Activated T-cell treated with anti-CD3 and anti-CD28 coated beads for 1 hour (primary cell): ENCODE data around the gene XCL2.
"Not testable (repeated sequence)": the region's sequence is repeated elsewhere in the genome, so short reads cannot be mapped to it uniquely, and the experiment has no call there.

Experiments used
- DNase-seq: peaks from one replicate; pipeline ENCODE4 v3.0.0-alpha.2; 2020; ENCODE audit warnings: low read depth

XCL2 gene

GRCh38 chr1:168543840-168544498 lies at the start of gene XCL2:
TSS of gene XCL2 (minus strand) at chr1:168543997. CDS start at chr1:168543964, 33 bp downstream.
- not testable (repeated sequence) for DNase-seq

- DNase-seq = no peak
Observed at GRCh38 chr1:168591641-168592250, 47.9 kb upstream of the XCL2 start.

GRCh38 chr1:168591066-168591465 lies 47.3 kb upstream of the XCL2 start:
- no peak for DNase-seq

- DNase-seq = no peak
Observed at GRCh38 chr1:168589167-168589566, 45.4 kb upstream of the XCL2 start.

- DNase-seq = no peak
Observed at GRCh38 chr1:168585937-168586336, 42.1 kb upstream of the XCL2 start.

- no peak for DNase-seq
Observed at GRCh38 chr1:168585191-168585590, 41.4 kb upstream of the XCL2 start.

GRCh38 chr1:168583571-168583970 lies 39.8 kb upstream of the XCL2 start:
- no peak for DNase-seq

GRCh38 chr1:168582688-168583336 lies 39.0 kb upstream of the XCL2 start:
- DNase-seq = no peak

- DNase-seq = no peak
Observed at GRCh38 chr1:168581817-168582572, 38.2 kb upstream of the XCL2 start.

- DNase-seq = not testable (repeated sequence)
Observed at GRCh38 chr1:168580991-168581390, 37.2 kb upstream of the XCL2 start.

- DNase-seq = not testable (repeated sequence)
Observed at GRCh38 chr1:168580290-168580689, 36.5 kb upstream of the XCL2 start.

GRCh38 chr1:168578531-168579185 lies 34.9 kb upstream of the XCL2 start:
- not testable (repeated sequence) for DNase-seq

GRCh38 chr1:168576245-168576688 lies 32.5 kb upstream of the XCL2 start, which contains the start of gene XCL1:
TSS of gene XCL1 (plus strand) at chr1:168576605. CDS start at chr1:168576638, 33 bp downstream.
- not testable (repeated sequence) for DNase-seq

- not testable (repeated sequence) for DNase-seq
Observed at GRCh38 chr1:168574234-168574633, 30.4 kb upstream of the XCL2 start.

GRCh38 chr1:168572633-168573032 lies 28.8 kb upstream of the XCL2 start:
- DNase-seq = no peak

- no peak for DNase-seq
Observed at GRCh38 chr1:168570652-168571051, 26.9 kb upstream of the XCL2 start.

GRCh38 chr1:168568346-168568745 lies 24.5 kb upstream of the XCL2 start:
- DNase-seq = no peak

GRCh38 chr1:168567568-168567967 lies 23.8 kb upstream of the XCL2 start:
- DNase-seq = no peak

- no peak for DNase-seq
Observed at GRCh38 chr1:168567007-168567406, 23.2 kb upstream of the XCL2 start.

GRCh38 chr1:168565825-168566224 lies 22.0 kb upstream of the XCL2 start:
- DNase-seq = no peak

- DNase-seq = no peak
Observed at GRCh38 chr1:168561989-168562388, 18.2 kb upstream of the XCL2 start.

- no peak for DNase-seq
Observed at GRCh38 chr1:168560370-168560769, 16.6 kb upstream of the XCL2 start.
